Stimulated activated CD4-positive, alpha-beta T cell treated with anti-CD3 and anti-CD28 coated beads, Interleukin-4, amount 100 ng/mL, for 4 hours (primary cell): ENCODE data around the gene CEACAM18.
"Not testable (repeated sequence)": the region's sequence is repeated elsewhere in the genome, so short reads cannot be mapped to it uniquely, and the experiment has no call there.

Experiments
- DNase-seq, 2 experiments: peaks; one replicate each; pipeline ENCODE4 v3.0.0-alpha.2; 2020

CEACAM18 gene

DNA sequence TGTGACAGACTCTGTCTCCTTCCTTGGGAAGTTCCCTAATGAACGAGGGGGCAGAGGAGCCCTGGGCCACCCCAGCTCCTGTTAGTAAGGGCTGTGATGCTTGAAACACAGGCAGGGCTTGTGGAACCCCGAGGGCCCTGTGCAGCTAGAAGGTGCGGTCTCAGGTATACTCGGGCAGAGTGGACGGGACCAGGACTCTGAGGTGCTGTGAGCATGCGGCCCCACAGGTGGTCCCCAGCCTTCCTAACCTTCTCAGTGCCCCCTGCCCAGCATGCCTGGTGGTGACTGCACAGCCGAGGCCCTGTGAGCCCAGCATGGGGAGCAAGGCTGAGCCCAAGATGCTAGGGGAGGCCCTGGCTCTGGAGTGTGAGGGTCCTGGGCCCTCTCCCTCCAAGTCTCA is 16.1 kb upstream of the CEACAM18 start:
- DNase-seq, result no peak

DNA sequence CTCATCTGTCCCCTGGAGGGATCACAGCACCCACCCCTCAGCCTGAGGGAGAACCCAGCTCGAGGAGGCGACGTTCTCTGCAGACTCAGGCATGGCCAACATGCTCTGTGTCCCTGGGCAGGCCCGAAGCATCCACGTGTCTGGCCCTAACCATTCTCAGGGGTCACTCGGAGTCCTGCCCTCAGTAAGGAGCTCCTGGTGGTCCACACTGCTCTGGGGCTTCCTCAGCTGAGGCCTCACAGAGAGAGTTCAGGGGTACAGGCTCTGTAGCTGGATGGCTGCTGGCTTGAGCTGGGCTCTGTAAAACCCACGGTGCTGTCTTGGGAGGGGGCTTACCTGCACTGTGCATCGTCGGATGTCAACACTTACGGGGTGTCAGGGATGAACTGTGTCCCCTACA is 15.7 kb upstream of the CEACAM18 start:
- no peak for DNase-seq

DNA sequence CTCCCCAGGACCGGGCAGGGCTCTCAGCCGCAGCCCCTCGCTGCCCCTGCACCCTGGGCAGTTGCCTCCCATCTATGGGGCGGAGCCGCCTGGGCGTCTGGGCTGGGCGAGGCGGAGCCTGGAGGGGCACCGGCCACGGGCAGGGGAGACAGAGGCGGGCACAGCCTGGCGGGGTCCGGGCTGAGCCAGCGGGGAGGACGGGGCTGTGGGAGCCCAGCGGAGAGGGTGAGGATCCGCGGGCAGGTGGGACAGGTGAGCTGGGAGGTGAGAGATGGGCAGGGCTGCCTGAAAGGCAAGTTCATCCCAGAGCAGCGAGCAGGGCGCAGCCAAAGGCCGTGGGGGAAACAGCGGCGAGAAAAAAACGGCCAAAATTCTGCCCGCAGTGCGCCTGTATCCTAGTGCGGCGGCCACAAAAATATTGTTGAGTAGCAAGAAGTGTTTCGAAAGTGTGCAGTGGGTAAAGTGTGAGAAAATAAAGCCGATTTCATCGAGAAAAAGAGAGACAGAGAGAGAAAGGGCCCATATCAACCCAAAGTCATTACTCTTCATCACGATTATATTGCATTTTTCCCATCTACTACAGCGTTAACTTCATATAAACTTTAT is 14.3 kb upstream of the CEACAM18 start:
- not testable (repeated sequence) for DNase-seq

DNA sequence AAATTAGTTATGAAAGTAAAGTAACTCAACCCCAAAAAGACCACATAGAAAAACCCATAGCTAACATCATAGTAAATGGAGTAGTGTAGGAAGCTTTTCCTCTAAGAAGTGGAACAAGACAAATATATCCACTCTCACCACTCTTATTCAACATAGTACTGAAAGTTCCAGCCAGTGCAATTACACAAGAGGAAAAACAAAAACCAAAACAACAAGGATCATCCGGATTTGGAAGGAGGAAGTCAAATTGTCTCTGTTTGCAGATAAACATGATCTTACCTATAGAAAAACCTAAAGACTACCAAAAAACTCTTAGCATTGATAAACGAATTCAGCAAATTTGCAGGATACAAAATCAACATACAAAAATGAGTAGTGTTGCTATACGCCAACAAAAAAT is 11.6 kb upstream of the CEACAM18 start:
- no peak for DNase-seq

DNA sequence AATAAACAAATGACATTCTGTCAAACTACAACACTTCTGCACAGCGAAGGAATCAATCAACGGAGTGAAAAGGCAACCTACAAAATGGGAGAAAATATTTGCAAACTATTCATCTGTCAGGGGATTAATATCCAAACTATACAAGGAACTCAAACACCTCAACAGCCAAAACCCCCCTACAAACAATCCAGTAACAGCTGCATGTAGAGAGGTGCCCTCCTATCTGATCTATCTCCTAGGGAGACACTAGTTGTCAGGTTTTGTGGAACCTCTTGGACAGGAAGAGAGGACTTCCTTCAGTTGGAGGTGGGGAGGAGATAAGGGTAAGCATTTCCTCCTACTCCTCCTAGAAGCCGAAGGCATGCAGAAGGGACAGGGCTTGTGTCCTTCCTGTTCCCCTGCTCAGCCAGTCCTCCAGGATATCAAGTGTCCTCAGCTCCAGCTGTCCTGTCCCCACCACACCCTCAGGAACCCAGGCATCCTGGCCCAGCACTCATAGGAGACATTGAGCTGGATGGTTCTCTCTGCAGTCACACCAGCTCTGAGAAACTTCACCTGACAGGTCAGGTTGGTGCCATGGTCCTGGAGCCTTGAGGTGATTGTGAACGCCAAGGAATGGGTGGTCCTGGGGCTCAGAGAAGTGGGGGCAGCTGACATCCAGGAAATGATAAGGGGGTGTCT is 10.3 kb upstream of the CEACAM18 start:
- DNase-seq, result no peak

DNA sequence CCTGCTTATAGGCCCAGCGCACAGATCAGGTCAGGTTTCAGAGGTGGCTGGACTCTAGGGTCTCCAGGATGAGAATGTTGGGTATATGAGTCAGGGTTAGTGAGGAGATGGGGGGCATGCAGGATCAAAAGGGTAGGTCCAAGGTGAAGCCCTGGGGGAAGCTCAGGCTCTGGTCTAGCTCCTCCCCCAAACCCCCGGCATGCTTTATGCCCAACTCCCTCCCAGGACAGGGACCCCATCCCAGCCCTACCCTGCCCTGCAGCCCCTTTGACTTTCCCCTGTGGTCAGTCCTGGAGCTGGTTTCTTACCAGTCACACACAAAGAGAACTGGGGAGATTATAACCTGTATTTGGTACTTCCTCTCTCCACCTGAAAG is 9.8 kb upstream of the CEACAM18 start:
- no peak for DNase-seq

DNA sequence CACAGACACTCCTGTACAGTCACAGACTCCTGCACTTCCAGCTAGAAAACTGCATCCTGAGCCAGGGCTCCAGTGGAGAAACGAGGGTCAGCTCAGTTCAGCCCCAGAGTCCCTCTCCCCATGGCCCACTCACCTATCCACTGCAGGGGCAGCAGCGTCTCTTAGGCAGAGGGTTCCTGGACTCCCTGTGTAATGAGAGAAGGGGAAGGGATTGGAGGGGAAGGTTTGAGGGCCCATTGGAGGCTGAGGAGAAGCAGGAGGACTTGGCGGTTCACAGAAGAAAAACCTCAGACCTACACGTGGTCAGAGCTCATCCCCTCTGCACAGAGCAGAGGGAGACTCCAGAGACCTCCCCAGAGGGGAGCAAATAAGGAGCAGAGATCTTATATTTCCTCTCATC is 9.2 kb upstream of the CEACAM18 start:
- DNase-seq, result no peak

DNA sequence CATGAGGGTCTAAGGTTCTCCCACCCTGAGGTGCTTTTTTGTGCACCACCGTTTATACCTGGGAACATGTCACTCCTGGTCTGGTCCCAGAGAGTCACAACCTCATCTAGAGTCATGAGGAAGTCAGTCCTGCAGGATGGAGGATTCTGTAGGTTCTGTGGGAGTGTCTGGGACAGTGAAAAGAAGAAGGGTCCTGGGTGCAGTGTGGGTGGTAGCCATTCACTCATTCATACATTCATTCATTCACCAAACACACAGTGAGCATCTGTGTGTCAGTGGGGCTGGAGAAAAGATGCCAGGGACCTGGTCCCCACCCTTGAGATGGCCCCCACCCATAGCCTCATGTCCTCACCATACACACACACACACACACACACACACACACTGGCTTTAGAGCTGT is 8.7 kb upstream of the CEACAM18 start:
- no peak for DNase-seq

DNA sequence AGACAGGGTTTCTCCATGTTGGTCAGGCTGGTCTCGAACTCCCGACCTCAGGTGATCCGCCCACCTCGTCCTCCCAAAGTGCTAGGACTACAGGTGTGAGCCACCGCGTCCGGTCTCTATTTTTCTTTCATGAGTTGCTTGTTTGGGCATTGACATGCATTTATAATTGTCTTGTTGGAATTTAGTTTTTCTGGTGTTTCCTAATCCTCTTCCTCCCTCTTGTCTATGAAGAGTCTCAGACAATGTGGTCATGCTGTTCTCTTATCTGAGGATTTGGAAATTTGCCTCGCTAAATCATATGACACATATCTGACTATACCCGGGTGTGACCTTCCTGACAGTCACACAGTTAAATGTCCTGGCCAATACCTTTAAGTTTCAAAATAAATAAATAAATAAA is 7.4 kb upstream of the CEACAM18 start:
- no peak for DNase-seq

DNA sequence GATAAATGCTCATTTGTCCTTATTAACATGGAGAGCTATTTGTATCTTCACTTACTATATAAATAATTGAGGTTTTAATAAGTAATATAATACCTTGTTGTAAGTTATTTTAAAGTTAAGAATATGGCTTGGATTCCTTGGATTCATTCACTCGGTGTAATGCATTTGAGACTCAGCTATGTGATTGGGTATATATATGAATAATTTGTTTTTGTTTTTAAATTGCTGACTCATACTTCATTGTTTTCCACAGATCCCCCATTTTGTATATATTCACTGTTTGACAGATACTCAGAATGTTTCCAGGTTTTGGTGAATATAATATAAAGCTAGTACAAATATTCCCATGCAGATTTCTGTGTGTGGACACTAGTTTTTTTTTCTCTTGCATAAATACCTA is 6.8 kb upstream of the CEACAM18 start:
- DNase-seq, result no peak

DNA sequence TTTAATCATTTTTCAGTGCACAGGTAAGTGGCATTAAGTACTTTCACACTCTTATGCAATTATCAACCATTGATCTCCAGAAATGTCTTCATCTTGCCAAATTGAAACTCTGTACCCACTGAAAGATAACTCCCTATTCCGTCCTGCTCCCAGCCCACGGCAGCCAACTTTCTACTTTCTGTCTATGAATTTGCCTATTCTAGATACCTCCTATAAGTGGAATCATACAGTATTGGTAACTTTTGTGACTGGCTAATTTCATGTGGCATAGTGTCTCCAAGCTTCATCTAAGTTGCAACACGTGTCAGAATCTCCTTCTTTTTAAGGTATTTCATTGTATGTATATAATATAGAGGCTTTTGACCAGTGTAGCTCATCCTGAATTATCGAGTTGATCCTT is 5.7 kb upstream of the CEACAM18 start:
- no peak for DNase-seq

DNA sequence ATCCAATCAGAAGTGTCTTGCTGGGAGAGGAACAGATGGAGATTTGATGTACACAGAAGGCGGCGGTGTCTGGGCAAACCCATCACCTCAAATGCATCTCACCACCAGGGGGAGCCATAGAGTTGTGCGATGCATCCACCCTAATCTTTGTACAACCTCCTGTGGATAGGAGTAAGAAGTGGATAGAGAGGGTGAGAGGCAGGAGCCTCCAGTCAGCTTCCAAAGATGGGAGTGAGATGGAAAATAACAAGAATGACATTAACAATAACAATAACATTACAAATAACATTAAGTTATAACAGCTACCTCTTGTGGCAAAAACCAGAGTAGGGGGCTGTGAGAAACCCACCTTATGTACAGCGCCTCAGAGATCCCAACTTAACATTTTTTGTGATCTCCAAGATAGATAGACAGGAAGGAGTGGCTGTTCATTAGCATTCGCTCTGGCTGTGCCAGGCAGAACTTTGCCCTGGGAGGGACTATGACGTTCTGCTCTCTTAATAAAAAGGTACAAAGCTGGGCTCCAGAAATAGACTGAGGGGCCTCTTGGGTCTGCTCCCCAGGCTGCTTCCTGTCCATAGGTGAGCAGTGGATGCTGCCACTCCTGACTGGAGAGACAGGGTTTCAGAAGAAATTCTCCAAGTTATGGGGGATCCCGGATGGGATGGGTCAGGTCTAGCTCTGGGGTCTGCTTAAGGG is 5.2 kb upstream of the CEACAM18 start:
- DNase-seq, result peak; percentile 78 to 86

DNA sequence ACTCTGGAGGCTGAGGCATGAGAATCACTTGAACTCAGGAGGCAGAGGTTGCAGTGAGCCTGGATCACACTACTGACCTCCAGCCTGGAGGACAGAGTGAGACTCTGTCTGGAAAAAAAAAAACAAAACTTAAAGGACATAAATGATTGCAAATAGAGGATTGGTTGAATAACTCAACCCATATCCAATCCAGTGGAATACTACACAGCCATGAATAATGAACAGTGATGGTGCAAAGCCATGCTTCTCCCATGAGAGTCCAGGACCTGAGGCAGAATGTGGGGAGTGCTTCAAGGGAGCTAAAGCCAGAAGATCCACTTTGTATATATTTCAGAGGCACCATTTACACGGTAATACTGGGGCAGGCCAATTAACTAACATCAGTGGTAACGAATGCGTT is 2.2 kb upstream of the CEACAM18 start:
- DNase-seq, result no peak

DNA sequence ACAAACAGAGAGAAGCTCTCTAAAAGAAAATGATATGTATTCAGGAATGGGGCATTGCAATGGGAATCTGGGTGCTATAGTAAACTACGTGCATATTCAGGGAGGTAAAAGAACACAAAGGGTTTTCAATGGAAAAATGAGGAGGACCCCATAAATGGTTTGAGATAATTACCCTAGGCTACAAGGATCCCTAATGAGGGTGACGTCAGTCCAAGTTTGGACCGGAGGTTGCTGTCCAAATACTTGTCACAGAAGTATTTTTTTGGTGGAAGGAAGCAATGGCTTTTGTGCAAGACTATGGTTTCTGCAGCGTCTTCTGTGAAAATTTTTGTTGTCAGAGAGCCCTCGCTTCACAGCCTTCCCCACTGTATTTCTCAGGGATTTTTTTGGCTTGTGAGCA is 995 bp upstream of the CEACAM18 start:
- DNase-seq, result no peak

DNA sequence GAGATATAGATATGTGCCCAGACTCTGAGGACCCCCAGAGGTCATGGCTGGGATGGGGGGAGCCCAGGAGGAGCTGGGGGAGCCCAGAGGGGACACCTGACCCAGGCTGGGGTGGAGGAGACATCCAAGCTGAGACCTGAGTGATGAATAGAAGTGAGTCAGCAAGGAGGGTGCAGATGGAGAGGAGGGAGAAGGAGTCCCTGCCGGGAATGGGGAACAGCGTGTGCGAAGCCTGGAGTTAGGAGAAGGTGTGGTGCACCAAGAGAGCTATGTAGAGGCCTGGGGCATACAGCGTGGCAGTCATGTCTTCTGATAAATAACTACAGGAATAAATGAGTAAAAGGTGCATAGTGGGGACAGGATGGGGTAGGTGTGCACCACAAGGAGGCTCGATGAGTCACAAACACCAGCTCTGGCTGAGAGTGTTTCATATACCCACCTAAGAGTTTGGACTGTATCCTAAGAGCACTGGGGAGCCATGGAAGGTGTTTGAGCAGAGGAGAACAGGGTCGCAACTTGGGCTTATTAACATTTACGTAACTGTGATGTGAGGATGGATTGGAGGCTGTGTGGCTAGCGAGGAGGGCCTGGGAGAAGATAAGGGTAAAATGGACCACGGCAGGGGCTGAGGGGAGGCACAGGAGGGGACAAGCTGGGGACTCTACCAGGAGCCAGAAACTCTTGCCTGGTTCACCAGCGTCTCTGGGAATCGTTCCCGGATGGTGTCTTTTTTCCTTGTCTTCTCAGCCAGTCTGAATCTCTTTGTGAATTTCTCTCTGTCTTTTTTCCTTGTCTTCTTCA is 1.4 kb downstream of the CEACAM18 start:
- peak in 1 of 2 experiments; percentile 61 for DNase-seq

DNA sequence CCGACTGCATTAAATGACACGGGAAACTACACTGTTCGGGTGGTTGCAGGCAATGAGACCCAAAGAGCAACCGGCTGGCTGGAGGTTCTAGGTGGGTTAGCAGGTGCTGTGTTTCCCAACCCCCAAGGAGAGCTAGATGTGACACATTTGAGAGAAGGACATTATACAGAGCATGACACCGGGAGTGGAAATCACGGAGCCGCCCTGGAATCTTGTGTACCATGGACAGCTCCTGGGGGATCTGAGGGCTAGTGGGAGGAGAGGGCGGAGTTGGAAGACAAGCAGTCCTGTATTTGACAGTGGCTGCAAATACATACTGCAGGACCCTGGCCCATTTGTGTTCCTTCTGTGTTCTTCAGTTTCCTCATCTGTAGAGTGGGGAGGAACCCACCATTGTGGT is 2.3 kb downstream of the CEACAM18 start:
- no peak for DNase-seq

DNA sequence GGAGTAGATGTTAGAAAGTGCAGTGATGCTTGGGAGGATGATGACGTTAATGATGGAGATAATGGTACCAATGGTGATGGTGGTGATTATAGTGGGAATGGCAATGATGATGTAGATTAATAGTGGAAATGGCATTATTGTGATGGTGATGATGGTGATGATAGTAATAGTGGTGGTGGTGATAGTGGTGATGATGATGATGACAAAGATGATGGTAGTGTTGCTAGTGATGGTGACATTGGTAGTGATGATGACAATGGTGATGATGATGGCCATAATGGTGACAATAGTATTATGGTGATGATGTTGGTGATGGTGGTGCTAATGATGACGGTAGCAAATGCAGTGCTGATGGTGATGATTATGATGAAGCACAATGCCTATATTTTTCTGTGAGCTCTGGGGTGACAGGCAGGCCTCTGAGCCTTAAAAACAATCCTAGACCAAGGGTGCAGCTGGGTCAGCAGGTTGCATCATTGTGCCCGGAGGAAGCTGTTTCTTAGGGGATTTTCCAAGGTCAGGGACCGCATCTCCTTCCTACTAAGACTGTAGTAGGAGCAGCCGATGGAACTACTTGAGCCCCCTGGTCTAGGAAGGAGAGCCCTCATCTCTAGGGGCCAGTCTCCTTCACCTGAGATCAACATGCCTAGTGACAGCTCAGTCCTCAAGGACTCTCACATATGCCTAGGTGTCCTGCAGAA is 7.8 kb downstream of the CEACAM18 start:
- DNase-seq, result no peak

DNA sequence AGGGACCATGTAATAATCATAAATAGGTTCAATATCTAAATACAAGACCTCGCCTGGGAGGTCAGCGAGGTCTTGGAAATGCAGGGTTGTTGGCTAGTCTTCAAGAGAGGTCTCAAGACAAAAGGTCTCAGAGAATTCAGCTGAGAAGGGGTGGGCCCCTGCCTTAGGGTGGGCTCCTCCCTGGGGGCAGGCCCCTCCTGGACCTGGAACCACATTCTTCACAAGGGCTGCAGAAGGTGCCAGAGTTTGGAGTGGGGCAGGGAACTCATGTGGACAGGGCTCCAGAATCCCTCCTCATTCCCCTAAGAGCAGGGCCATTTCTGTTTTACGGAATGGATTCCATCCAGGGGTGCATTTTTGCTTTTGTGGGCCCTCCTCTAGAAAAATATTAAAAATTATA is 10.2 kb downstream of the CEACAM18 start:
- DNase-seq, result no peak

DNA sequence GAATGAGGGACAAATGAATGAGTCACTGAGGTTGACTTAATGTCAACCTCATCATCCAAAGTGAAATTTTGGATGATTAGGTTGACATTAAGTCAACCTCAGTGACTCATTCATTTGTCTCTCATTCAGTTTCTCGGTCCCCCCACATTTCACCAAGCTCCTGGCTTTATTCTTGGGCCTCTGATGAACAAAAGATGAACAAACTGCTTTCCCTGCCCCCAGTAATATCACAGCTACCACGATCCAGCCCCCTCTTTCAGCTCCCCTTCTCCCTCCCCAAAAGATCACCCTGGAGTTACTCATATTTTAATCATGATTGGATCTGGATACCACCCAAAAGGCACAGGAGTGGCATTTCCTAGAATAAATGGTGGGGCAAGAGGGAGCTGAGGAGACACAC is 10.8 kb downstream of the CEACAM18 start:
- peak in 1 of 2 experiments; percentile 44 for DNase-seq

DNA sequence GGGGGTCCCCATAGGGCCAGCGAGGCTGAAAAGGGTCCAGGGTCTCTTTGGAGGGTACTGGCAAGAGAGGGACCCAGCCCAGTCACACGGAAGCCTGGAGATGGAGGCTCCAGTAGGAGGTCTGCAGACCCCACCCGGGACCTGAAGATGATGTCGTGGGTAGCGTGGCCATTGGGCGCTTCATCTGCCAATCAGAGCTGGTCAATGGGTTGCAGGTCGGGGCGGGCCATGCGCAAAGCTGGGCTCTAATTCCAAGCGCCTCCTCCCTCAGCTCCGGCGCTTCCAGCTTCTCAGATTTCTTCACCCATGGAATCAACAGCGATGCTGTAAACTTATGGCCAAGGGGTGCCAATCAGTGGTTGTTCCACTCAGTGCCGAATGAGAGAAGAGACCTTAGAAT is 12.3 kb downstream of the CEACAM18 start:
- no peak for DNase-seq

DNA sequence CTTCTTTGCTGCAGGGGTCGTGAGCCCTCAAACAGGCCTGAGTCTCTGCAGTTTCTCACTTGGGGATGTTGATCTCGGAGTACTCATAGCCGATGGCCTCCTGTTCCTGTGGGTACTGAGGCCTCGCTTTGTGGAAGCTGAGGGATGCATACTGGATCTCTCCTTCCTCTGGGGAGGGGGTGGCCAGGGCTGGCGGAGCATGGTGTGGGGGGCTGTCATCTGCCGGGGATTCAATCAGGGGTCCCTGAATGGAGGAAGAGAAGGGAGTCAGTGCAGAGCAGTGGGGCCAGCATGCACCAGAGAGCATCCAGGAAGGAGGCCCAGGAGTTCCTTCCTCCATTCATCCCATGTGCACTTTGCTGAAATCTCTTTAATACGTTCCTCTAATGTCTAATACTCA is 13.2 kb downstream of the CEACAM18 start:
- DNase-seq, result no peak

DNA sequence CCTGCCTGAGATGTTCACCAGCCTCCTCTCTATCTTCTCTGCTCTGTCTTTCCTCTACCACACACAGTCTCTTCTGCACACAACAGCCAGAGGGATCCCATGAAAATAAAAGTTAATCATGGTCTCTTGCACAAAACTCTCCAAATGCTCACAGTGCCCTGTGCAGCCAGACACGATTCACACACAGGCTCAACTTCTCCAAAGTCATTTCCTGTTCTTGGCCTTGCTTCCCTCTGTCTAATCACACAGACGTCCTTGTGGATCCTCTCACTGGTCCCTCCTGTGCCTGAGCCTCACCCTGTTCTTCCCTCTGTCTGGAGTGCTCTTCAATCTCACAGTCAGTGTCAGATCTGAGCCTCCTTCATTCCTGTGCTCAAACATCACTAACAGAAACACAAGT is 15.4 kb downstream of the CEACAM18 start:
- no peak for DNase-seq

DNA sequence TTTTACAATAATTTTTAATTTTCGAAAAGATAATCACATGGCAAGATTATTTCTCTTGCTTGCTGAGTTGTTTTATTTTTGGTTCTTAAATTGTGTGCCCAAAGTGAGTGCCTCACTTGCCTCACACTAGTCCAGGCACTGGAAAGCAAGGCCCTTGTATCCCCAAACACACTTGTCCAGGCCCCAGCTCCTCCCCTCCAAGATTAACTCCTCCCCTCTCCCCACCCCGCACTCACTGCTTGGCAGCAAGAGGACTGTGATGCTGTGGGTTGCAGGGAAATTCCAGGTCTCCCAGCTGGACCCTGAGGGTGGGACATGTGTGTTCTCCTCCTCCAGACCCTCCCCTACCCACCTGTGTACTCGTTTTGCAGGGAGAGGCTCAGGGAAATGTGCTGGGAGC is 19.3 kb downstream of the CEACAM18 start:
- DNase-seq, result no peak
